ENCODE data around the gene SRM. TPM values are rescaled to one million over a fixed set of nuclear protein-coding genes. Genes with fewer than 3 reads are reported as not detected.
"Not testable (repeated sequence)": the region's sequence is repeated elsewhere in the genome, so short reads cannot be mapped to it uniquely, and the experiment has no call there.

The SRM gene
- polyA plus RNA-seq (ENCODE audit: insufficient read length in 4 of 4), result 10 to 100 TPM; 38.5 to 57.5 (median 48.0) TPM

DNA sequence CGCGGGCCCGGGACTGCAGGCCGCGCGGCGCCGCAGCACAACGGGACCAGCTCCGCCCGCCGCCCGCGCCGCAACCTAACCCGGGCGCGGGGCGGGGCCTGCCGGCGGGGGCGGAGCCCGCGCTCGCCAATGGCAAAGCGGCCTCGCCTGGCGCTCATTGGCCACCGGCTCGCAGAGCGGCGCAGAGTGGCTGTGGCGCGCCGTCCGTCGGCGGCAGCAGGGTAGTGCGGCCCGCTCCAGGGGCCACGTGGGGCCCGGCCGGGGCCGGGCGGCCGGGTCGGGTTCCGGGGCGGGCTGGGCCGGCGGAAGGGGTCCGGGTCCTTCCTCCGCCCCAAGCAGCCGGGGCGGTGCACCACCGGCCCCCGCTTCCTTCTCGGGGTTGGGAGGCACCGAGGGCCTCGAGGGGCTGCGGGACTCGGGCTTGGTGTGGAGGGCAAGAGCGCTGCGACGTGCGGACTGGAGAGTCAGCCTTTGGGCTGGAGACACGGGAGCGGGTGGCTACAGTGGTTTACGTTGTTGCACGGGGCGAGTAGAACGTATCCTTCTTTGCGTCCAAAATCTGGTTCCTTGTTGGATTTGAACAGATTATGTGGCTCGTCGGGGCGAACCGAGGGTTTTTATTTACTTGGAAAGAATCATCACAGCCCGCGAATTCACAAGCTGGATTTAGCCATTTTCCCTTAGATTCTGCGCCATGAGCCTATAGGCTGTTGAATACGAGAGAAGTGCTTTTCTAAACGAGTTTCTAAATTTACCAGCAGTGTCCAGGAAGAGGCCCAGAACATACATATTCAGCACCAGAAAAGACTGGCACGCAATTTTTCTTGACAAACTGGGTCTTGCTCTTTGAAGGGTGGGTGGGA lies at the start of gene SRM:
SRM (minus strand) TSS at position 51 of the 863 bp plus-strand sequence. CDS start 75 bp downstream, outside the sequence.
- peak; percentile 37 to 83 (median 66) for DNase-seq (ENCODE audit: low read depth in 4 of 4, low spot score in 2 of 4)

DNA sequence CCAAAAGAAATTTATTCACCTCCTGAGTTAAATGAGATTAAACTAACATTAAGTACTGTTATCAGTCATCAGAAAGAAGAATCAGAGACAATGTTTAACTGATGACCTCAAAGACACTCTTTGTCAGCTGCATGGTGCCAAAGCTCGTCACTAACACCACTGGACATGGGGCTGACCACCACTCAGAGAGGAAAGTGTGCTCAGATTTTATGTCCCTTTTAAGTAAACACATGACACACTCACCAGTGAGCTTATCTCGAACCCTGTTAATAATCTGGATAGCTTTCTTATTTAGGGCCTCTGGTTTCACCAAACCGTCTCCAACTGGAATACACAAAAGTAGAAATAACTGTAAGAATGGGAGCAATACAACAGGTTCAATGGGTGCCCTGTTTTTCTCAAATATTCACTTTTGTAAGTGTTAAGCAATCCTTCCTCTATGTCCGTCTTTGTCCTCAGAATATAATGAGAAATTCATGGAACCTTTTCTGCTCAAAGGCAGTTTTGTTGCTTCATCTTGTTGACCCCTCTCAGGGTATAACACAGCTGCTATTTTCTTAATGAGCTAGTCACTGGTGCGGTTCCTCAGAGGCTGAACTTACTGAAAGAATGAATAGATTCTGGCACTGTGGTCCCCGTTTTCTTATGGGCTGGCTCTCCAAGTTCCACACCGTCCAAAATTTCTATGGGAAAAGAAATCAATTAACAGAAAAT lies 49.4 kb upstream of the SRM start:
- DNase-seq (ENCODE audit: low read depth in 4 of 4, low spot score in 2 of 4), result no peak

DNA sequence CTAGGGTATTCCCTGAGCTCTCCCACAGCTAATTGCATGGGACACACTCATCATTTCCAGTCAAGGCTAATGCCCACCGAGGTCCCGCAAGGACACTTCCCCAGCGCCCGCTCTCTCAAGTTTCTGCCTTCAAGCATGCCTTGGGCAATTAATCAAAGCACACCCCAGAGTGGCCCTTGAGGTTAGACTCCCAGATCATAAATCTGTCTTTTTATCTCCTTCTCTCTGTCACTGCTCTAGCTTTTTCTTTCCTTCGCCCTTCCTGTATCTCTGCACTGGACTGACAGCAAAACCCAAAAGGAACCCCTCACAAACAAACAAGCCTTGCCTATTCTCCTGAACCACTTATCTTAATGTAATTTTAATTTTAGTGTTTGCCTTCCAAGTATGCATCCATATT lies 47.8 kb upstream of the SRM start:
- peak in 2 of 4 donors; percentile 37 to 41 for DNase-seq (ENCODE audit: low read depth in 4 of 4, low spot score in 2 of 4)

GRCh38 chr1:11105586-11105985 lies 45.8 kb upstream of the SRM start:
- no peak for DNase-seq (ENCODE audit: low read depth in 4 of 4, low spot score in 2 of 4)

DNA sequence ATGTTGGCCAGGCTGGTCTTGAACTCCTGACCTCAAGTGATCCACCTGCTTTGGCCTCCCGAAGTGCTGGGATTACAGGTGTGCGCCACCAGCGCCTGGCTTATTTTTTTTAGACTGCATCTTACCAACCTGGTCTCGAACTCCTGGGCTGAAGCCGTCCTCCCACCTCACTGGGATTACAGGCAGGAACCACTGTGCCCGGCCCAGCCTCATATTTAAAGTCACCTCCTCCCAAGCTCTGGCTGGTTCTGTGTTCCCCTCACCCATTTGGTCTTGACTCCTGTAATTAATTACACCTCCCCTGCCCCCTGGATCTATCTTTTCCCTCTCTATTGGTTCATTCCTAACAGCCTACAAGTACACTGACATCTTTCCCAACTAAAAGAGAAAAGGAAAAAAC lies 41.5 kb upstream of the SRM start:
- no peak for DNase-seq (ENCODE audit: low read depth in 4 of 4, low spot score in 2 of 4)

- DNase-seq (ENCODE audit: low read depth in 4 of 4, low spot score in 2 of 4), result not testable (repeated sequence)
These were observed 41.0 kb upstream of the SRM start for GRCh38 chr1:11100806-11101205.

DNA sequence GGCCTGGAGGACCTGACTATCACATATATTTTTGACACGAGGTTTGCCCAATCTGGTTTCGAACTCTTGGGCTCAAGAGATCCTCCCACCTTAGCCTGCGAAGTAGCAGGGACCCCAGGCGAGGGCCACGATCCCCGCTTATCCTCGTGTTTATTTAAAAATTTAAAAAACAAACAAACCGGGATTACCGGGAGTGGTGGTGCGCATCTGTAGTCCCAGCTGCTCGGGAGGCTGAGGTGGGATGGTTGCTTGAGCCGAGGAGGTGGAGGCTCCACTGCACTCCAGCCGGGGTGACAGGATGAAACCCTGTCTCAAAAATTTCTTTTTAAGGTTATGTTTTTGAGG lies 40.3 kb upstream of the SRM start:
- no peak for DNase-seq (ENCODE audit: low read depth in 4 of 4, low spot score in 2 of 4)

- DNase-seq (ENCODE audit: low read depth in 4 of 4, low spot score in 2 of 4), result peak; percentile 66 to 84 (median 76)
These were observed 39.7 kb upstream of the SRM start, which contains the start of gene EXOSC10 for GRCh38 chr1:11099310-11100148. TSS of gene EXOSC10 (minus strand) at chr1:11099869. CDS start at chr1:11099831, 38 bp downstream.

GRCh38 chr1:11098931-11099309 lies 39.1 kb upstream of the SRM start:
- no peak for DNase-seq (ENCODE audit: low read depth in 4 of 4, low spot score in 2 of 4)

GRCh38 chr1:11083784-11084183 lies 24.0 kb upstream of the SRM start:
- not testable (repeated sequence) for DNase-seq (ENCODE audit: low read depth in 4 of 4, low spot score in 2 of 4)

DNA sequence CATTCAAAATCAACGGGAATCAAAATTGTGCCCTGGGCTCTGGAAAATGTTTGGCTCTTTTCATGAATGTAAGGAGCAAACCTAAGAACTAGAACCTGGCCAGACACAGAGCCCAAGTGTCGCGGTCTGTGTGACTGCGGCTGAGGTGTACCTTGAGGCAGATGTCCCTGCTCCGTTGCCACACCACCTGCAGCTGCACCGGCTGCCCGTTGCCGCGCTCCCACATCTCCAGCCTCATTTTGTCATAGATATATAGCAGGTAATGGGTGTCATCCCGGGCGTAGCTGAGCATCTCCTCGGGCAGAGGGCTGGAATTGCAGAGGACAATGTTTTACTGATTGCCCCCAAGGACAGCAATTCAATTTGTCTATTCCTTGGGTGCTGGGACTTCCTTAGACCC lies 21.1 kb upstream of the SRM start:
- DNase-seq (ENCODE audit: low read depth in 4 of 4, low spot score in 2 of 4), result no peak

- no peak for DNase-seq (ENCODE audit: low read depth in 4 of 4, low spot score in 2 of 4)
These were observed 18.8 kb upstream of the SRM start for GRCh38 chr1:11078631-11079030.

GRCh38 chr1:11073398-11073797 lies 13.6 kb upstream of the SRM start:
- not testable (repeated sequence) for DNase-seq (ENCODE audit: low read depth in 4 of 4, low spot score in 2 of 4)

DNA sequence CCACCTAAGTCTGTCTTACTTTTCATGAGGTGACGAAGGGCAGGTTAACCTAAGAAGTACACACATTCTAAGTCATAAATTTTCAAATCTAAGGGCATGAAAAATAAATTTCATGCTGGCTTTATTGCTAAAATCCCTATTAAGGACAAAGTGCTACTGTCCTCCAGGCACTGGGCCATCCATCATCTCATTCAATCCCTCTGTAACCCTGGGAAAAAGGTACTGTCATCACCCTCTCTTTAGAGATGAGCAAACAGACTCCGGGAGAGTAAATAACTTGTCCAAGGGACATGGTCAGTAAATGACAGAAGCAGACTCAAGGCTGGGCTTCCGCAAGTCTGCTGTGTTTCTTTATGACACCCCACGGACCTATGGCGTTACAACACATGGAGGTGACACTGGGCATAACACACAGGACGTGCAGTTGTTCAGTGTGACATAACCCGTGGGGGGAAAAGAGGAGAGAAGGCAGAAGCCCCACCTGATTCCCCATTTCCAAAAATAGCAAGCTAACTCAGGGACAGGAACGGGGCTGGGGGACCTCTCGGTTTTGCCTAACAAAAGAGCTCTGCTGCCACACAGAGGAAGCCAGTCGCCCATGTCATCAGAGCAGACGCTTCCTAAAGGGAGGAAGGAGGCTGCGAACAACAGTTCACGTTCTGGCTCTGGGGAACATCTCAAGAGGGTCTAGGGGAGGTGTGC lies 12.5 kb upstream of the SRM start:
- no peak for DNase-seq (ENCODE audit: low read depth in 4 of 4, low spot score in 2 of 4)

DNA sequence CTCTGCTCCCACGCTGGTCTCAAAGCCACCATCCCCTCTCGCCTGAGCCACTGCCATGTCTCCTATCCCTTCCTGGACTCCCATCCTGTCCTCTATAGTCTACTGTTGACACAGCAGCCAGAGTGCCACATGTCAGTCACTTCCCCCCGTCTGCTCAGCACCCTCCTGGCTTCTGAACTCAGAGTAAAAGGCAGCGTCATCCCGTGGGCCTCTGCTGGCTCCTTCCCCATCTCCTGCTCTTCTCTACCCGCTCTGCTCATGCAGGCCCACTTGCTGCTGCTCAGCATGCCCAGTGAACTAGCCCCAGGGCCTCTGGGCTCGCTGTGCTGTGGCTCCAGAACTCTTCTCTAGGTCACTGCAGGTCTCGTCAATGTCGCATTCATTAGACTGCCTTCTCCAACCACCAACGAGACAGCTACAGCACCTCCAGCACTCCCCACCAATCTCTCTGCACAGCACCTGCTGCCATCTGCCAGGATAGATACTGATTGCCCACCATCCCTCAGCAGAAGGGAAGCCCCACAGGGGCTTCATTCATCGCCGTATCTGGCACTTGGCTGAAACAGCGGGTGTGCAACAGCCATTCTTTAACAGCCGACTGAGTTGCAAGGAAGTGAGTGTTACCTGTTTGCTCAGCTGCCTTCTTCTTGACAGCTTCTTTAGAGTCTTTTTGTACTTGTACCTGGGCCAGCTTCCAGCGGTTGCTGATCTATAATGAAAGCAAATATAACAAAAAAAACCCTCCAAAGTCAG lies 11.8 kb upstream of the SRM start:
- DNase-seq (ENCODE audit: low read depth in 4 of 4, low spot score in 2 of 4), result no peak

GRCh38 chr1:11070876-11071275 lies 11.1 kb upstream of the SRM start:
- DNase-seq (ENCODE audit: low read depth in 4 of 4, low spot score in 2 of 4), result no peak

DNA sequence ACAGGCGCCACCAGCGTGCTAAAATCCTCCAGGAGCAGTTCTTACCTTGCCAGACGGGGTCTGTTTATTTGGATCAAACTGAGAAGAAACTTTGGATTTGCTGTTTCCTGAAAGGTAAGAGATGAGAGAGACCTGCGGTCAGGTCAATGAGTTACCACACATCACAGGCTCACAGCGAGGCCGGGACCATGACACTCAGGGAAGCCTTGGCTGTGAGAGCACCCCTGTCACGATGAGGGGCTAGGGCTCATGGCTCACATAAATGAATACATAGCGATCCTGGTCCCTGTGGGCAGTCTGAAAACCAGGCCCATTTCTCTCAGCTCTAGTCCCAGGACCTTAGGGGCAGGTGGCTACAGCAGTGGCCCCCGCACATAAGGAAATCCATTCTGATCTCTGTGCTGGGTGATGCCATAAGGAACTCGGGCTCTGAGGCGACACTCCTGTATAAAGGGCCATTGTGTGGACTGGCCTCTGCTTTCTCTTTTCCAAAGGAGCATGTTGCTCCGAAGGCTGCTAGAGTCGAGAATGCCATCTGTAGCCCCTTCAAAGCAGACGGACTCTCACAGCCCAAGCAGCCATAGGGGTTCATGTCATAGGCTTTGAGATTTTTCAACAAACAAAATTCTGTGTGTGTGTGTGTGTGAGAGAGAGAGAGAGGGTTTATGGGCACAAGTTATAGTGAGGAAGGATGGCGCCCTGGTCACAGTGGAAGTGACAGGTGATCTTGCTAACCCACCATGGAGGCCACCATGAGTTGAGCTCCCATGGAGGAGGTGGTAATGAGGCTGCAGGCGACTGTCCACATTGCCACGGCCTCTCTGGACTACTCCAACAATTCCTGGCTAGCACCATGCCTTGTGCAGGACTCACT lies 9.0 kb upstream of the SRM start:
- DNase-seq (ENCODE audit: low read depth in 4 of 4, low spot score in 2 of 4), result no peak

DNA sequence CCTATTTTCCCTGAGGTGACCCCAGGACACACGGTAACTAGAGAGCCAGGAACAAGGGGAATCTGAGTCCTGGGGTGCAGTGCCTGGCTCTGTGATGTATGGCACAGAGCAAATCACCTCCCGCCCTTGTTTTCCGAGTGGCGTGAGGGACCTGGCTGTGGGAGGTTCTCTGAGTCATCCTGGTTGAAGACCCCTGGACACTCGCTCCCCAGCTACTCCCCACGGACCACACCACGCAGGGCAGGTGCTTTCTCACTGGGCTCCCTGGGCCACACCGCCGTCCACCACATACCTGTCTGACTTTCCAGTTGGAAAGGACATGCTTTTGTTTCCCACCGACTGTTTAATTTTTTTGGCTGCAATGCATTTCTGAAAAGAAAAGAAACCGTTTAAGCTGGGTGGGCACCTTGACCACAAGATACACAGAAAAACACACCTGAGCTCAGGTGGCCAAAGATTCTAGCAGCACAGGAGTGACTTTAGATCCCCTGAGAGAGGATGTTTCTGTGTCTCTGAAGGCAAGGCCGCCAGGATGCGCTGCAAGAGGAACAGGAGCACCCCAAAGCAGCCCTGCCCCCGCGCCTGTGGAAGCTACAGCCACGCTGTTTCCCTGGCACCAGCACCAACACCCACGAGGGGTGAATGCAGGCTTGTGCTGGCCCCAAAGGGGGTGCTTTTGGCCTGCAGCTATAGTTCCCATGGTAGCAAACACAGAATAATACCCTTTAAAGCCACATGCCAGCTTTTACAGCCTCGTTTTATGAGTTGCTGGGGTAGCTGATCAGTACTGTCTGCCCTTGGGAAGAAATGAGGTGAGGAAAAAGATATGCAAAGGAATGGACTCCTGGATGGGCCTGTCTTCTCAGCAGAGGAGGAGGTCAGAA lies 8.1 kb upstream of the SRM start:
- no peak for DNase-seq (ENCODE audit: low read depth in 4 of 4, low spot score in 2 of 4)

Measured in left renal cortex interstitium (tissue), 4 donors.